Caco-2 (cell line): Measurements from ENCODE around the gene JAKMIP3. TPM values are rescaled to one million over a fixed set of nuclear protein-coding genes. Genes with fewer than 3 reads are reported as not detected.

Experiments used
- BruUV-seq: library from RNA; stranded (reverse); fragments of 400-500 nt; replicated peaks from 2 replicates; lab custom pipeline; 2021; lab: Mats Ljungman, UMichigan
- CTCF ChIA-PET: fragments of 300-600 bp; sonication (Branson Sonifier 250); formaldehyde crosslinking; loops from one replicate; lab custom pipeline; 2022; ENCODE audit warnings: antibody characterized with exemption; lab: Charles Lee
- POLR2A ChIA-PET: fragments of 300-600 bp; sonication (Branson Sonifier 250); formaldehyde crosslinking; loops from one replicate; lab custom pipeline; 2022; ENCODE audit warnings: antibody characterized with exemption; lab: Charles Lee
- DNase-seq, 2 experiments: peaks; one replicate each; pipeline versions ENCODE4 v3.0.0 to v3.0.0-alpha.2; 2020 to 2022
- H3K27me3 ChIP-seq: replicated peaks from 2 replicates; pipeline ENCODE4 v1.6.0; 2011; ENCODE audit warnings: low read length; ENCODE audit not compliant: control insufficient read depth, insufficient read depth
- H3K36me3 ChIP-seq: 2 replicates; pipeline ENCODE4 v1.5.1; 2011; ENCODE audit warnings: low read length; ENCODE audit not compliant: control insufficient read depth, insufficient read depth
- H3K4me1 ChIP-seq: fragments of 250-450 bp; sonication (Bioruptor Pico); 2 replicates; pipeline ENCODE4 v1.5.1; 2020; ENCODE audit warnings: mild to moderate bottlenecking
- H3K4me3 ChIP-seq: 2 replicates; pipeline ENCODE4 v1.5.1; 2011; ENCODE audit warnings: low read depth, mild to moderate bottlenecking, control low read depth, low read length
- H3K9me3 ChIP-seq: fragments of 250-450 bp; sonication (Bioruptor Pico); 2 replicates; pipeline ENCODE4 v1.5.1; 2020; ENCODE audit warnings: mild to moderate bottlenecking, moderate library complexity
- H3K27ac Mint-ChIP-seq: one replicate; pipeline ENCODE4 v1.8.0; 2022; ENCODE audit warnings: mixed read lengths; ENCODE audit not compliant: unreplicated experiment
- H3K27me3 Mint-ChIP-seq: one replicate; pipeline ENCODE4 v1.8.0; 2022; ENCODE audit warnings: mixed read lengths; ENCODE audit not compliant: insufficient read depth, unreplicated experiment
- H3K36me3 Mint-ChIP-seq: one replicate; pipeline ENCODE4 v1.8.0; 2022; ENCODE audit warnings: mild to moderate bottlenecking, mixed read lengths; ENCODE audit not compliant: insufficient read depth, unreplicated experiment
- H3K4me1 Mint-ChIP-seq: one replicate; pipeline ENCODE4 v1.8.0; 2022; ENCODE audit warnings: low read depth, mixed read lengths; ENCODE audit not compliant: unreplicated experiment
- H3K4me3 Mint-ChIP-seq: one replicate; pipeline ENCODE4 v1.8.0; 2022; ENCODE audit warnings: mild to moderate bottlenecking, moderate library complexity, mixed read lengths; ENCODE audit not compliant: unreplicated experiment
- H3K9me3 Mint-ChIP-seq: one replicate; pipeline ENCODE4 v1.8.0; 2022; ENCODE audit warnings: mixed read lengths; ENCODE audit not compliant: unreplicated experiment
- CTCF ChIP-seq, 2 experiments: fragments of 200-600 bp in 1 of 2; IDR thresholded peaks; 1 replicate in 1 of 2; 2 replicates in 1 of 2; pipeline versions ENCODE4 v1.5.1 to v1.8.0; 2011 to 2022; ENCODE audit warnings: antibody characterized with exemption in 1 of 2, control low read depth in 1 of 2, inconsistent platforms in 1 of 2, low read depth in 1 of 2, low read length in 1 of 2, mild to moderate bottlenecking in 1 of 2, moderate library complexity in 1 of 2; ENCODE audit not compliant: insufficient read depth in 1 of 2, severe bottlenecking in 1 of 2, unreplicated experiment in 1 of 2
- intact Hi-C: fragments of 100-400 bp; cut with micrococcal nuclease; formaldehyde crosslinking; loops from one replicate; pipeline ENCODE4 v1.10.0; 2022; ENCODE audit not compliant: unreplicated experiment
- total RNA-seq: library from RNA; stranded (reverse); gene quantifications from 2 replicates; pipeline ENCODE4 v1.2.3, GENCODE V29; 2022

The JAKMIP3 gene
- total RNA-seq, 1 experiment from 2014 or later, result 0.50 TPM

- Histone ChIP-seq H3K36me3 (no peaks in the 10 kb centered on the region), H3K4me3 (no peak overlapping the region), H3K9me3 (no peaks in the 10 kb centered on the region), H3K4me1 (peaks cover 6% of the 10 kb centered on the region; the same call in 1 of the 2 replicates), H3K27me3 (no peaks in the 10 kb centered on the region)
- H3K27ac Mint-ChIP-seq, result peak overlapping the region; percentile 26
- ChIA-PET POLR2A (no interaction called here), CTCF (no interaction called here)
- no TSS peak for BruUV-seq
- no peaks in the 10 kb centered on the region for H3K9me3 Mint-ChIP-seq
- DNase-seq, result peak in 1 of 2 experiments; percentile 11
- no peaks in the 10 kb centered on the region for H3K36me3 Mint-ChIP-seq
- peaks cover 26% of the 10 kb centered on the region for H3K4me1 Mint-ChIP-seq
- no peak overlapping the region for H3K4me3 Mint-ChIP-seq
- TF ChIP-seq CTCF (IDR thresholded peaks at IDR 0.05; ENCODE audit: insufficient read depth in 1 of 2, low read depth in 1 of 2, low read length in 1 of 2, severe bottlenecking in 1 of 2, unreplicated experiment in 1 of 2), result no peak
- intact Hi-C loops, result no loop called here
- peaks cover 20% of the 10 kb centered on the region for H3K27me3 Mint-ChIP-seq
Measured at GRCh38 chr10:132027423-132027983, 38.2 kb upstream of the JAKMIP3 start.

- CTCF ChIA-PET, result no interaction called here
- no TSS peak for BruUV-seq
Measured at GRCh38 chr10:132028706-132029105, 37.0 kb upstream of the JAKMIP3 start.

GRCh38 chr10:132030898-132031463 lies 34.8 kb upstream of the JAKMIP3 start:
- Histone ChIP-seq H3K9me3 (no peaks in the 10 kb centered on the region), H3K4me1 (peaks cover 6% of the 10 kb centered on the region; the same call in 1 of the 2 replicates), H3K27me3 (no peaks in the 10 kb centered on the region), H3K4me3 (no peak overlapping the region), H3K36me3 (no peaks in the 10 kb centered on the region)
- H3K4me1 Mint-ChIP-seq, result peaks cover 20% of the 10 kb centered on the region
- POLR2A ChIA-PET, result no interaction called here
- CTCF ChIA-PET, result no interaction called here
- TF ChIP-seq CTCF (IDR thresholded peaks at IDR 0.05; ENCODE audit: insufficient read depth in 1 of 2, low read depth in 1 of 2, low read length in 1 of 2, severe bottlenecking in 1 of 2, unreplicated experiment in 1 of 2), result no peak
- H3K9me3 Mint-ChIP-seq, result no peaks in the 10 kb centered on the region
- no peak for DNase-seq
- no peak overlapping the region for H3K4me3 Mint-ChIP-seq
- peaks cover 19% of the 10 kb centered on the region for H3K27me3 Mint-ChIP-seq
- no TSS peak for BruUV-seq
- intact Hi-C loops, result no loop called here
- H3K36me3 Mint-ChIP-seq, result no peaks in the 10 kb centered on the region
- H3K27ac Mint-ChIP-seq, result no peak overlapping the region

More at GRCh38 chr10:132028706-132029105, 37.0 kb upstream of the JAKMIP3 start:
- Mint-ChIP-seq H3K9me3 (no peaks in the 10 kb centered on the region), H3K27ac (no peak overlapping the region), H3K4me1 (peaks cover 20% of the 10 kb centered on the region), H3K27me3 (peaks cover 17% of the 10 kb centered on the region), H3K36me3 (no peaks in the 10 kb centered on the region), H3K4me3 (no peak overlapping the region)
- intact Hi-C loops, result no loop called here
- Histone ChIP-seq H3K4me3 (no peak overlapping the region), H3K4me1 (peaks cover 6% of the 10 kb centered on the region; the same call in 1 of the 2 replicates), H3K27me3 (no peaks in the 10 kb centered on the region), H3K36me3 (no peaks in the 10 kb centered on the region), H3K9me3 (no peaks in the 10 kb centered on the region)
- POLR2A ChIA-PET, result no interaction called here
- no peak for TF ChIP-seq CTCF (IDR thresholded peaks at IDR 0.05; ENCODE audit: insufficient read depth in 1 of 2, low read depth in 1 of 2, low read length in 1 of 2, severe bottlenecking in 1 of 2, unreplicated experiment in 1 of 2)
- no peak for DNase-seq
